Measurements from ENCODE around the gene HPS1.

HPS1 gene

DNA sequence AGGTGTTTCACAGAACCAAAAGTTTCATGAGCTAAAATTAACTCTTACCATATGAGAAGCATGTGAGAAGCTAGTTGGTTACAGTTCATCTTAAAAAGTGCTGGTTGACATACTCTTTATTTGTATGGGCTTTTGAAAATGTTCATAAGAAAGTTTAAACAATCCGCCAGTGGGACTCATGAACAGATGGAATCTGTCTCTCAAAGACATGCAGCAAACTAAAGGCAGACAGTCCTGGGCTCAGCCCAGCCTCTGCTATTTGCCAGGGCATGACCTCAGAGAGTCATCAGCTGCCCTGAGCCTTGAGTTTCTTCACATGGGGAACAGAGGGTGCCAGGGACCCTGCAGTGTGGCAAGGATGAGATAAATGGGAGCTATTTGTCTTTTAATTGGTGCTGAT, 35.0 kb downstream of the HPS1 start:
- DNase-seq (ENCODE audit: low read depth in 2 of 2), result no peak

DNA sequence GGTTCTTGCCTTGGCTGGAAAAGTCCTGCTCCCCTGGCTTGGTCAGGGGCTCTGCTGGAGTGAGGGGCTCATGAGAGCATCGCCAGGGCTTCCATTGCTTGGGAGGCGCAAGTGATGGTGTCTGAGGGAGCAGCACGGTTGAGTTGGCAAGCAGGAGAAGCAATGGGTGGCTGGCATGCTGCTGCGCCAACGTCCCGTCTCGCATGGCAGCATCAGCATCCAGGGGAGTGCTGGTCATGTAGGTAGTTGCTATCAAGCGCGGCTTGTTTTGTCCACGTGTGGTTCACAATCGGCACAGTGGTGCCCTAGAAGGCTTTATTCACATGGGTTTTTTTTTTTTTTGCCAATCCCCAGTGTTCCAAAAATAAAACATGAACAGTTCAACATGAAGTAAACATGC, 35.6 kb downstream of the HPS1 start:
- DNase-seq (ENCODE audit: low read depth in 2 of 2), result no peak

DNA sequence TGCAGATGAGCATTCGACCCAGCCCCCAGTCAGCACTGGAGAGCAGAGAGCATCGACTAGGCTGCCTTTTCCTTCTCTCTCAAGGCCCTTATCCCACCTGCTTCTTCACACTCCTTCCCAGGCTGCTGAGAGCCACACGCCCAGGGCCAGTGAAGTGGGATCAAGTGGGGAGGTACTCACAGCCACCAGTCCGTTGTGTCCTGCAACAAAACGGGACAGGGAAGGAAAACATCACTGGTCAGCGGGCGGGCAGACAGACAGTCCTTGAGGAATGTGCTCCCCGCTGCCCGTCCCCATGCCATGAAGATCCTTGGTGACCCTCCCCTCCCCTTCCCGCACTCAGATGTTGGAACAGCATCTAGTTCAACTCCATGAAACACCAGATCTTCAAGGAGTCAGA, 36.0 kb downstream of the HPS1 start:
- DNase-seq (ENCODE audit: low read depth in 2 of 2), result no peak

DNA sequence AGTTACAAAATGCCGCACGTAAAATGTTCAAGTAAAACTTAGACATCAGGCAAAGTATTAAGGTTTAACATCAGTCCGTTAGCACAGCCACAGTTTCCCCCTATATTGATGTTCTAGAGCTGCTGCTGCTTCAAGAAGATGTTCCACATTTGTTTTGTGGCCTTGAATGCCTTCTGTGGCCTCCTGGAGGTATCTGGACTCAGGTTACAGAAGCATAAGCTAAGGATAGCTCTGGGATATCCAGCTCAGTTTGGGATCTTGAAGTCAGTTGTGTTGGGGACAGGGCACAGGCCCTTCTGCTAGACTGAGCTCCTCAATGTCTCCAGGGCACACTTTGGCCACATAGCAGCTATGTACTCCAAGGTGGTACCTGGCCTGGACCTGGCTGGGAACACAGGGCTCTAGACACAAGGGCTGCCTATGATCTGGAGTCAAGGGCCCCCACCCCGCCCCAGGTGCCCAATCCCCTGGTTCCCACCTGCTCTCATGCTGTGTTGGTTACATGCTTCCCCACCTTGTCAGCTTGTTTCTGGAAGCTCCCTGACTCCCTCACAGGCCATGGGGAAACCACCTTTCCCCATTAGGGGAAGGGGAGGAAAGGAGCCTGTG, 36.5 kb downstream of the HPS1 start:
- no peak for DNase-seq (ENCODE audit: low read depth in 2 of 2)

GRCh38 chr10:98408799-98409198, 37.9 kb downstream of the HPS1 start:
- no peak for DNase-seq (ENCODE audit: low read depth in 2 of 2)

DNA sequence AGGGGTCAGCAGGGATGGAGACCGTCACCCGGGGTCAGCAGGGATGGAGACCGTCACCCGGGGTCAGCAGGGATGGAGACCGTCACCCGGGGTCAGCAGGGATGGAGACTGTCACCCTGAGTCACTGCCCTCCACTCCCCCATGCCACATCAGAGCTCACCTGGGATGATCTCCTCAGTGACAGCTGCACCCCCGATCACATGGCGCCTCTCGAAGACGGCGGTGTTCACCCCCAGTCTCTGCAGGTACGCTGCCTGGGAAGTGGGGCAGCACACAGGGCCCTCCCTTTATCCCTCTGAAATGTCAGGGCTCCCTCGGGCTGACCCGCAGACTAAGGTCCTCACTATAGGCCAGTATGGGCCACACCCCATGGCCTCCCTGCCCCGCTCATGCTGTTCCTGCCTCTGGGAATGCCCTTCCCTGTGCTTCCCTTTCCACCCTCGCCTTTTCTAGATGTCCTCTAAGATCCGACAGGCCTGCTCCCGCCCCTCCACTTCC, 38.9 kb downstream of the HPS1 start:
- no peak for DNase-seq (ENCODE audit: low read depth in 2 of 2)

GRCh38 chr10:98407017-98407743, 39.6 kb downstream of the HPS1 start:
- DNase-seq (ENCODE audit: low read depth in 2 of 2), result no peak

GRCh38 chr10:98405422-98405821, 41.3 kb downstream of the HPS1 start:
- DNase-seq (ENCODE audit: low read depth in 2 of 2), result no peak

DNA sequence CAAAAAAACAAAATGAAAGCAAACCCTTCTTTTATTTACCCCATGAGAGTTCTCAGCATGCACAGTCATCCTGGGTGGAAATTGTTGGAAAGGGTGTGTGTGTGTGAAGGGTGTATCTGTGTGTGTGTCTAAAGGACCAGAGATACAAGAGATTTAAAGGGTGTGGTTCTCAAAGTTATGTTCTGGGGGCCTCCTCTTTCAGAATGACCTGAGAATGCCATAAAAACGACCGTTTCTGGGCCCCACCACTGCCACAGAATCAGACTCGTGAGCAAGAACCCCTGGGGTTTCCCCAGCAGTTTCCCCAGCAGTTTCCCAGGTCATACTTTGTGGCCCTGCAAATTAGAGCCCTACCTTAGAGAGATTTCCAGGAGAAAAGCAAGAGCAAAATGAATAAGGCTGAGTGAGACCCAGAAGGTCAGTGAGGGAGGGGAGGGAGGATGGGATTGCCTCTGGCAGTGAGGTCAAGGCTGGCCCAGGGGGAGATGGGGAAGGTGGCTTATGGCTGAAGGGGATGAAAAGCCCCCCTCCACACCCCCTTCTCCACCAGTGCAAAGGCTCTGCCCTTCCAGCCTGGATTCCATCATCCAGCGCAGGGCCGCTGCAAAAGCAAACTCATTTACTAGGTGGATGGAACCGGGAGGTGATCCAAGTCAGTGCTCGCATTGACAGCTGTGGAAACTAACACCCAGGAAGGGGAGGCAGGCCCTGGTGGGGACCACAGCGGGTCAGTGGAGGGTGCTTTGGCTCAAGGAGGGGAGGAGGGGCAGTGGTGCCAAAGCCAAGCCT, 42.0 kb downstream of the HPS1 start:
- DNase-seq (ENCODE audit: low read depth in 2 of 2), result no peak

DNA sequence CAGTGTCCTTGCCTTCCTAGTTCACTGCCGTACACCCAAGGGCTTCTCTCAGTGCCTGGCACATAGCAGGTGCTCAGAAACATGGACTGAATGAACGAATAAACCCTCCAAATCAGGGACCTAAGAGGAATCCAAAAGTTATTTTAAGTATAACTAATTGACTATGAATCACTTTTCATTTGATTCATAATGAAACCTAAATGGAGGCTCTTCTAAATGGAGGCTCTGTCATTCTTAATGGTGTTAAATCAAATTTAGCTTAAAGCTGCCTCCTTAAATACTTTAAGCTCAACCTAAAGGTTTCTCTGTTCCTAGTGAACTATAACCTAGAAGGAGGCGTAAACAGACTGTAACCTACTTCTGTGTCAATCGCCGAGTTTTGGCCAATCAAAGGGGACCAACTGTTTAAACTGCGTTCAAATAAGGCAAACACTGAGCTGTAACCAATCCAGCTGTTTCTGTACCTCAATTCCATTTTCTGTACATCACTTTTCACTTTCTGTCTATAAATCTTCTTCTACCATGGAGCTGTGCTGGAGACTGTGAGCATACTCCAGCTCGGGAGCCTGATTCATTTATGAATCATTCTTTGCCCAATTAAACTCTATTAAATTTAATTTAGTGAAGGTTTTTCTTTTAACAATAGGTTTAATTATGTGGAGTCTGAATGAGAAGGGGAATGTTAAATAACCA, 42.8 kb downstream of the HPS1 start:
- DNase-seq (ENCODE audit: low read depth in 2 of 2), result no peak

GRCh38 chr10:98402931-98403718, 43.6 kb downstream of the HPS1 start:
- DNase-seq (ENCODE audit: low read depth in 2 of 2), result no peak

GRCh38 chr10:98402478-98402877, 44.3 kb downstream of the HPS1 start:
- DNase-seq (ENCODE audit: low read depth in 2 of 2), result no peak

GRCh38 chr10:98400482-98400881, 46.3 kb downstream of the HPS1 start:
- DNase-seq (ENCODE audit: low read depth in 2 of 2), result no peak

DNA sequence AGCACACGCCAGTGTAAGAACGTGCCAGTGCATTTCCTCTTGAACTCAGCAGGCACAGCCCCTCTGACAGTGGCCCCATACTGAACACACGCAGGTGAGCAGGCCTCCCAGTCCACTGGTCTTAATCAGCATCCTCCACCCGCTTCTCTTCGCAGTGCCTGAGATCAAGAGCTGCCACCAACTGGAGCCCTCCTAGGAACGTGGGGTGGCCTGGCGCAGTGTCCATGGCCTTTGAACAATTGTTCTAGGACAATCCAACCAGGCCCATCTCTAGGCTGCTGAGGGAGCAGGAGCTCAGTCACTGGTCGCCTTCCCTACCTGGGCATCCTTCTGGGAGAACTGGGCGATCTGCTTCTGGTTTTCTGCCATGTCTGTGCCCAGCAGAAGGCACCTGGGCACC, 47.0 kb downstream of the HPS1 start:
- DNase-seq (ENCODE audit: low read depth in 2 of 2), result no peak

DNA sequence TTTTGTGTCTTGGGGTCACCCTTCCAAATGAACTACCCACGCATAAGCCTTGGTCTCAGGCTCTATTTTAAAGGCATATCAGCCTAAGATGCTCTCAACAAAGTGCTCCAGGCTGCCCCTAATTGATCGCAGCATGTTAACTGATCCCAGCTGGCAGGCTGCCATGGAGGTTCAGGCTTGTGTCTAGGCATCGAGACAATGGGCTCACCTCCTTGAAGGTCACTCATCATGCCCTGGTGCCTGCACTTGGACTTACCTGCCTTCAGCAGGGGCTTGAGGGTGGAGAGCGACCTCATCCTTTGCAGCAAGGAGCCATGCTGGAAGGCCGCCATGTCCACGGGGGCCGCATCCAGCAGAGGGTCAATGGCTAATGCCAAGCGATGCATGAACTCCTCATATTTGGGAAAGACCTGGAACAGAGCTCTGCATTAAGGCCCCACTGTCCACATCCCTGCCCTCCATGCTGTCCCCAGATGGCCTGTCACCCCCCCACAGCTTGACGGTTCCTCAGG, 49.6 kb downstream of the HPS1 start:
- no peak for DNase-seq (ENCODE audit: low read depth in 2 of 2)

- no peak for DNase-seq (ENCODE audit: low read depth in 2 of 2)
Measured at GRCh38 chr10:98396096-98397063, 50.4 kb downstream of the HPS1 start.

- DNase-seq (ENCODE audit: low read depth in 2 of 2), result no peak
Measured at GRCh38 chr10:98394851-98395440, 51.8 kb downstream of the HPS1 start.

DNA sequence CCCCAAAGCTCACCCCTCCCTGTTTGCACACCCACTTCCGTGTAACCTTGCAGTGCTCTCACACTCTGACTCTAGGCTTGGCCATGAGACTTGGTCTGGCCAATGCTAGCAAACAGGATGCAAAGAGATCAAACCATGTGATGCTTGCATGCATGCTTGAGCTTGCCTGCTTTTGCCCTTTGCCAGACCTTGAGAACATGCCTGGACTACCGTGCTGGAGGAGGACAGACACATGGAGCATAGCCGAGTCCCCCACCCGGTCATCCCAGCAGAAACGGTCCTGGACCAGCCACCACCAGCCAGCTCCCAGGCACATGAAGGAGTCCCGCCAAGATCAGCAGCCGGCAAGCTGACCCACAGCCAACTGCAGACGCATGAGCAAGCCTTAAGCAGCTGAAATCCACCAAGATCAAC, 55.1 kb downstream of the HPS1 start:
- no peak for DNase-seq (ENCODE audit: low read depth in 2 of 2)

DNA sequence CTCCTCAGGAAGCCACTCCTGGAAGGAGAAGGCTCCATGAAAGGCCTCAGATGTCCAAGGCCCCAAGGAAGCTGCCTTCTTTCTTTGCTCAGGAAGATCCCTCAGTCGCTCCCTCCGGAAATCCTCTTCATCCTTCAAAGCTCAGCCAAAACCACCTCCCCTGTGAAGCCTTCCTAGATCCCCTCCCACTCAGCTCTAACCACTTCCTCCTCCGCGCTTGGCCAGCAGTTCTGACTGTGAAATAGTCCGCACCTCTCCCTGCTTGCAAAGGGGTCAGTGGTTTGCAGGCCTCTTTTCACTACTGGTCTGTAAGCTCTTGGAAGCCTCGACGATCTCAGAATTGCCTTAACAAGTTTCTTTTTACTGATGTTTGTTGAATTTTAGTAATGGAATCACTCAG, 55.7 kb downstream of the HPS1 start:
- peak in 1 of 2 donors; percentile 7 for DNase-seq (ENCODE audit: low read depth in 2 of 2)

DNA sequence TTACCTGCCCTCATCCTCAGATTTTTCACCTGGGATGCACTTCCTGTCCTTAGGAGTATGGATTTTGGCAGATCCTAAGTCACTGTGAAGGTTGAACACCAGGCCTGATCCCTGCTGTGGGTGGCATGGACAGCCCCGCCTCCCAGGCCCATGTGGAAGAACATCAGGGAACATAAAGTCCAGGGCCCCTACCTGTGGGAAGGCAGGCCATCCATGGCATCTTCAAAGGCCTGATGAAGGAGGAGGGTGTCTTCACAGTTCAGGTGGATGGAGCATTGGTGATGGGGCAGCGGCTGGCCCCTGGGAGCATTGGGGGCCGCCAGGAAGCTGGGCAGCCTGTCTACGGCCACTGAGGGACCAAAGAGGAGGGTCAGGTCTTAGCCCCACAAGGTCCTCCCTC, 56.3 kb downstream of the HPS1 start:
- no peak for DNase-seq (ENCODE audit: low read depth in 2 of 2)

All from stimulated activated CD8-positive, alpha-beta memory T cell treated with anti-CD3 and anti-CD28 coated beads, Interleukin-15, amount 100 ng/mL, for 4 hours (primary cell).